ENCODE data around the gene RAD51B.

Gene RAD51B

DNA sequence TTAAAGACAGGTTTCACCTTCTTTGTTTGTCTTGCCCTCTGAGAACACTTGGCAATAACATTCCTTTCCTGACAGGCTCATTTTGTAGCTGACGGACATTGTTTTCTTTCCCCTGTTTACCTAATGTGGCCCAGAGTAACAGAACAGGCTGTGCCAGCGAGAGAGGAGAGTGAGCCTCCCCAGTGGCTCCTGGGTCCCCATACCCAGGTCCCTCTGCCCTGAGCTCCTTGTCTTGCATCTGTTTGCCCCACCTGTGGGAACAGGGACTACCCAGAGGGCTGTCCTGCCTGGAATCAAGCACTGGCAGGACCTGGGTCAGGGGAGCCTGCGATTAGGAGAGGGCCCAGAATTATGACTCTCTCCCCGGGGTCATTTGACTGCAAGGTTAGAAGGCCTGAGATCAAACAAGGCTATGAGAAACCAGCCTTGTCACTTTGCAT is 750.4 kb downstream of the RAD51B start:
- DNase-seq, result no peak

DNA sequence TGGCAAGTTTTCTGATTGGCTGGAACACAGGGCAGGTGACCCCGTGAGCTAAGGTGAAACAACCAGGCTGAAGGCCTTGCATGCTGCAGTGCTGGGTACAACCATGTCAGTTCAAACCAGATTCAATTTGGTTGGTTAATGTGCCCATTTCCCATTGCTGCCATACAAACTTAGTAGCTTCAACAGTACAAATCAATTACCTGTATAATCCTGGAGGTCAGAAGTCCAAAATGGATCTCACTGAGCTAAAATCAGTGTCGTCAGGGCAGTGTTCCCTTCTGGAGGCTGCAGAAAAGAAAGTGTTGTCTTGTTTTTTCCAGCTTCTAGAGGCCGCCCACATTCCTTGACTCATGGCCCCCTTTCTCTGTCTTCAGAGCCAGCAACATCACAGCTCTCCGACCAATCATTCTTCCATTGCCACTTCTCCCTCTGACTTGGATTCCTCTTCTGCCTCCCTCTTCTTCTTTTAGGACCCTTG is 751.6 kb downstream of the RAD51B start:
- no peak for DNase-seq

DNA sequence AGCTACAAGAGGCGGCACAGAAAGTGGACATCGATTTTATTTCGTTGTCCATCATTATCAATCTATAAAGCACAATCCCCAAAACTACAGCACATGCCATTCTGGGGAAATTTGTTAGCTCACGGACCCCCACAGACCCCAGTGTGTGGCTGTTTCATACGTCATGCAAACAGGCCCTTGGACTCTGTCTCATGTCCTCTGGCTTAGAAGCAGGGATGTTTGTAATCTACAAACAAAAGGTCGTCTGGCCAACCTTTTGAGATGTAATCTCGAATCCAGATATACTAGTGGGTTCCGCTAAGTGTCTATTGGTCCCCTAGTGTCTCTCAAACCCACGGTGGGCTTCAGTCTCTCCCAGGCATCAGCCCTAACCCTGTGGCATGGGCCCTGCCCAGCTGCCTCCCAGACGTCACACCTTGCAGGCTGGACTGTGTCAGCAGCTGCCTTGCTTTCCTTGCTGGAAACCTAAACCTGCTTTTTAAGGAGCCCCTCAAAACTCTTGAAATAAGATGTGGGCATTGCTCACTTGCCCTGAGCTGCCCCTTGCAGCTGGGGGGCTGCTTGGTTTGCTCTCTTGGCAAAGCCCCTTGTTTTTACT is 752.4 kb downstream of the RAD51B start:
- DNase-seq, result no peak

DNA sequence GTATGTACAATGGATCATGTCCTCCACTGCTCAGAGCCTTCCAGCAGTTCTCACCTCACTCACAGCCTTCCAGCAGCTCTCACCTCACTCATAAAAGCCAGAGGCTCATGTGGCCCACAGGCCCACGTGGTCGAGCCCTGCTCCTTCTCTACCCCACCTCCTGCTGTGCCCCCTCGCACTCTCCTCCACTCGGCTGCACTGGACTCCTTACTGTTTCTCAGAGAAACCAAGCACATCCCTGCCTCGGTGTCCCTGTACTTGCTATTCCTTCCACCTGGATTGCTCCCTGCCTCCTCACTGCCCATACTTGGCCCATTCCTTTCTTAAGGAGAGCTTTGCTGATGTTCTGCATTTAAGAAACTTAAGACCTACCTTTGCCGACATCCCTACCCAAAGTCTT is 753.5 kb downstream of the RAD51B start:
- no peak for DNase-seq

DNA sequence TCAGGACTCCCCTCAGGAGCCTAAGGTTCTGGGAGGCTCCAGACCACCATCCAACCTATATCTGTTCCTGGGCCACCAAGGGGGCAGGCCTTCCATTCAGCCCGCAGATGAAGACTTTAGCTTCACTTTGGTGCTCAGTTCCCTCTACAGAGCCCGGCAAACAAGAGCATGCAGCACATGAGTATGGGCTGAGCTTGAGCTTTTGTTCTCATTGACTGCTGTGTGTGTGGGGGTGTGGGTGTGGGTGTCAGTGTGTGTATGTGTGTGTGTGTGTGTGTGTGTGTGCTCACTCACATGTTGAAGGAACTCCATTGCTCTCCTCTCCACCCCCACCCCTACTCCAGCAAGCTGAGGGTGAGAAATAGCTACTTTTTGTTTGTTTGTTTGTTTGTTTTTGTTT is 754.1 kb downstream of the RAD51B start:
- DNase-seq, result no peak

DNA sequence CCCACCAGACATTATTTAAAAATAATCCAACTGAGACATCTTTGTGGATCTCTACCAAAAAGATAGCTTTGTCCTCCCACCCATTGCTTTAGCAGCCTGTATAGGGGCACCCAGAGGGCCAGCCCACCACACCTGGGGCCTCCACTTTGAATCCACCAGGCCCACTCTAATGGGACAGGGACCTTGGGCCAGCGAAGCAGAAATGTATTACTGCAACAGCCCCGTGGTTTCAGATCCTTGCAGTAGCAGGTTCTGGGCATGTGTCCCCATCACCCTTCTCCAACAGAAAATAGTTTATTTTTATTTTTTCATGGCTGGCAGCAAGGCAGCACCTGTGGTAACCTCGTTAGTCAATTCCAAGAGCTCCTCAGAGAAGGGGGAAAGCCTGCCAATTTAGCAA is 754.9 kb downstream of the RAD51B start:
- no peak for DNase-seq

- DNase-seq, result peak; percentile 11
These were observed 755.3 kb downstream of the RAD51B start for GRCh38 chr14:68574906-68575305.

GRCh38 chr14:68575426-68575825 is 755.8 kb downstream of the RAD51B start:
- no peak for DNase-seq

DNA sequence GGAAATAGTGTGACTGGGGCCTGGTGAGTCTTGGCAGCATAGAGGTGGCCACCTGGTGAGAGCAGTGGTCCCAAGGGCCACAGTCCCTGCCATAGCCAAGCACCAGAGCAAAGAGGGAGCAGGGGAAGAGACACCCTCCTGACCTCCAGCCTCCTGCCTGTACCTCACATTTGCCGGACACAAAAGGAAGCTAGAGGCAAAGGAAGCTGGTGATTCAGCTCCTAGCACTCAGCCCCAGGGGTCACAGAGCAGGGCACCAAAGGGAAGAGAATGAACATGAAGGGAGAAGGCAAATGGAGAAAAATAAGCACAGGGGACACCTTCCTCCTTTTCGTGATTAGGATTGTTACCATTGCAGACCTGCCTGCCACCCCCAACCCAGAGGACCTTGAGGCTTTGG is 756.5 kb downstream of the RAD51B start:
- DNase-seq, result no peak

- no peak for DNase-seq
These were observed 757.1 kb downstream of the RAD51B start for GRCh38 chr14:68576496-68577244.

DNA sequence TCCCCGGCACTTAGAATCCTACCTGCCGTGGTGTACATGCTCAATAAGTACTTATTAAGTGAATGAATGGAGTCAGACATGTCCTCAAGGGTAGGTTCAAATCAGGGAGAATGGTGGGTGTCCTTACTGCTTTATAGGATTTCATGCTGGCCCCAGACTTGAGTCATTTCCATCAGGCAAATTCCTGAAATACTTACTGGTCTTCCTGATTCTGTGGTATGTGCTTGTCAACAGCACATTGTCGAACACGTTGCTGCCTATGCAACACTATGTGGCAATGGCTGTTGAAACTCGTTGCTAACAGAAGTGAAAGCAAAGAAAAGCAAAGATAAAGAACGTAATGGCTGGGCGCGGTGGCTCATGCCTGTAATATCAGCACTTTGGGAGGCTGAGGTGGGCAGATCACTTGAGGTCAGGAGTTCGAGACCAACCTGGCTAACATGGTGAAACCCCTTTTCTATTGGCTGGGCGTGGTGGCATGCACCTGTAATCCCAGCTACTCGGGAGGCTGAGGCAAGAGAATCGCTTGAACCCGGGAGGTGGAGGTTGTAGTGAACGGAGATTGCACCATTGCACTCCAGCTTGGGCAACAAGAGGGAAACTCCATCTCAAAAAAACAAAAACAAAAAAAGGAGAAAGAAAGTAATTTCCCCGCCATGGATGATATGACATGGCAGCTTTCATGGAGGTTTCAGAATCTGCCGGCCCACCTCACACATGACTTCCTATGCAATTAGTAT is 758.4 kb downstream of the RAD51B start:
- no peak for DNase-seq

- DNase-seq, result no peak
These were observed 759.0 kb downstream of the RAD51B start for GRCh38 chr14:68578597-68578996.

DNA sequence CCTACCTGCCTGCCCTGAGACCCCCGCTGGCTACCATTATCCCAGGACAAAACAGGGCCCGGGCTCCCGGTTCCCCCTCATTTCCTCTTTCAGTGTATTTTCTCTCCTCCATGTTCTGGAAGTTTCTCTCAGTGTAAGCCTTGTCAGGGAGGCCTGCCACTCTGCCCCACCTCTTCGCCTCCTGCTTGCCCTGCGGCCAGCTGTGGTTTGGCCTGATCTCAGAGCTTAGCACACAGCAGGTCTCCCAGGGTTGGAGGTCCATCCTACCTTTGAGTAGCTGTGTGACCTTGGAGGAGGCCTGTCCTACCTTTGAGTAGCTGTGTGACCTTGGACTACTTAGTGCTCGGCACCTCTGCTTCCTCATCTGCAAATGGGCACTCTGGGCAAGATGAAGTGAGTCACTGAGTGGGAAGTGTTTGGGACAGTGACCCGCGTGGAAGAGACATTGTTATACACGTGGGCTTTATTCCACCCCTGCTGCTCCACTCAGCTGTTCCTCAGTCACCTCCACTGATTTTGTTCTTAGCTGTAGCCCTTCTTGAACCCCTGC is 760.6 kb downstream of the RAD51B start:
- no peak for DNase-seq

GRCh38 chr14:68580671-68581070 is 761.1 kb downstream of the RAD51B start:
- no peak for DNase-seq

- no peak for DNase-seq
These were observed 764.1 kb downstream of the RAD51B start for GRCh38 chr14:68583548-68584280.

DNA sequence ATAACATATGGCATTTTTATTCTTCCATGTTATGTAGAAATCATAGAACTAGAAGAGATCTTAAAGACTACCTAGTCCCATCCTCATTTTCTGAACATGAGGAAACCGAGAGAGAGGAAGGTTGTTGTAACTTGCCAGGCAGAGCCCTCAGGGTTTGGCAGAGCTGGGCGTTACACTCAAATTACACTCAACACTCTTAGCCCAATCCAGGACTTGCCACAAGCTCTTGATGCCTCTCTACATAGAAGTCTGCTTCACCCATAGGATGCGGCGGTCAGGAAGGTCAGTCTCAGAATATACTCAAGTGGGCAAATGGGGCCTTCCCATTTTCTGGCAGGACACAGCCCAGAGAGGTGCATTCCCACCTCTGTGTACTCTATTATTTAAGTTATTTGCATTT is 765.2 kb downstream of the RAD51B start:
- DNase-seq, result peak; percentile 1

- no peak for DNase-seq
These were observed 766.1 kb downstream of the RAD51B start for GRCh38 chr14:68585690-68586089.

GRCh38 chr14:68586896-68587751 is 767.5 kb downstream of the RAD51B start:
- no peak for DNase-seq

DNA sequence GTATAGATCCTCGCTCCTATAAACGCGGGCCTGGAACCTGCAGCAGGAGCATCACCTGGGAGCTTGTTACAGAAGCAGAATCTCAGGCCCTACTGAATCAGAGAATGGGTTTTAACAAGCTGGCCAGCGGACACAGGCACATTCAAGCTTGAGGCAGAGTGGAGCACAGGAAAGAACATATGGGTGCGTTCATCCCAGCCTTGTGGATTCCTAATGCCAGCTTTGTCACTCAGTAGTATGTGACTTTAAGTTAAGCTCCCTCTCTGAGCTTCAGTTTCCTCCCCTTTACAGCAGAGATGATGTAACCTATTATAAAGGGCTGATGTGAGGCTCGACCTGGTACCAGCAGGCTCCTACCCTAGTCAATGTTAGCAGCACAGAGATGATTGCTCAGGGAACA is 768.4 kb downstream of the RAD51B start:
- no peak for DNase-seq

- no peak for DNase-seq
These were observed 770.0 kb downstream of the RAD51B start for GRCh38 chr14:68589447-68590200.

DNA sequence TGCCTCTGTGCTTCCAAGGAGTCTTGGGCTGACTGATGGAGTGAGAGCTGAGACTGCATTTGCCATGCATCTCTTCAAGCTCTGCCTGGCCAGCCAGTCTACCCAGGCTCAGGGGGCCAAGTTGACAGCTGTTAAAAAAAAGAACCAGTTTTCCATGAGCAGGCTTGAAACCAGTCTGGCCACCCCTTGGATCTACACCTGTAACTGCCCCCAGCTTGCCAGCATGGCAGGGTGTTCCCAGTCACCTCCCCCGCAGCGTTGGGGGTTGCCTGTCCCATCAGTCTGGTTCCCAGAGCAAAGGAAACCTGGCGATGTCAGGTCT is 770.6 kb downstream of the RAD51B start:
- no peak for DNase-seq

All from NCI-H1092 treated with DMSO at 0.1 percent for 48 hours (cell line).